ENCODE data around the gene FASTK.

Gene FASTK

GRCh38 chr7:151060113-151060415 is 20.5 kb downstream of the FASTK start:
- no peak for DNase-seq (ENCODE audit: low read depth)
- H3K4me3 ChIP-seq (ENCODE audit: low read depth, low read length), result peak overlapping the region; percentile 64
- TF ChIP-seq CTCF (IDR thresholded peaks at IDR 0.05; ENCODE audit: low read depth, low read length, missing control alignments), result no peak

- DNase-seq (ENCODE audit: low read depth), result no peak
These were observed 21.1 kb downstream of the FASTK start, which contains the start of gene SLC4A2 for GRCh38 chr7:151059367-151060112. Gene SLC4A2 (plus strand): TSS chr7:151059589. CDS start chr7:151061988, 2,399 bp downstream.

GRCh38 chr7:151058781-151059366 is 21.7 kb downstream of the FASTK start:
- DNase-seq (ENCODE audit: low read depth), result no peak
- no peak for TF ChIP-seq CTCF (IDR thresholded peaks at IDR 0.05; ENCODE audit: low read depth, low read length, missing control alignments)

More at GRCh38 chr7:151059367-151060112, 21.1 kb downstream of the FASTK start, which contains the start of gene SLC4A2:
- peak; percentile 63 for TF ChIP-seq CTCF (IDR thresholded peaks at IDR 0.05; ENCODE audit: low read depth, low read length, missing control alignments)
- H3K4me3 ChIP-seq (ENCODE audit: low read depth, low read length), result peak within 1 kb of the TSS; percentile 64

GRCh38 chr7:151057989-151058780 is 22.4 kb downstream of the FASTK start:
- peak overlapping the region; percentile 64 for H3K4me3 ChIP-seq (ENCODE audit: low read depth, low read length)
- no peak for TF ChIP-seq CTCF (IDR thresholded peaks at IDR 0.05; ENCODE audit: low read depth, low read length, missing control alignments)

More at GRCh38 chr7:151058781-151059366, 21.7 kb downstream of the FASTK start:
- peak overlapping the region; percentile 64 for H3K4me3 ChIP-seq (ENCODE audit: low read depth, low read length)

GRCh38 chr7:151057506-151057988 is 23.1 kb downstream of the FASTK start, which contains the start of gene CDK5:
Gene CDK5 (minus strand): TSS chr7:151057897. CDS start chr7:151057848, 49 bp downstream.
- DNase-seq (ENCODE audit: low read depth), result no peak
- TF ChIP-seq CTCF (IDR thresholded peaks at IDR 0.05; ENCODE audit: low read depth, low read length, missing control alignments), result no peak
- H3K4me3 ChIP-seq (ENCODE audit: low read depth, low read length), result peak within 1 kb of the TSS; percentile 64

More at GRCh38 chr7:151057989-151058780, 22.4 kb downstream of the FASTK start:
- DNase-seq (ENCODE audit: low read depth), result peak; percentile 98

- no peak for DNase-seq (ENCODE audit: low read depth)
- peak overlapping the region; percentile 64 for H3K4me3 ChIP-seq (ENCODE audit: low read depth, low read length)
- TF ChIP-seq CTCF (IDR thresholded peaks at IDR 0.05; ENCODE audit: low read depth, low read length, missing control alignments), result no peak
These were observed 23.7 kb downstream of the FASTK start for GRCh38 chr7:151056666-151057505.

Data from GM12864 (cell line).